ENCODE results near the gene TMEM132D. TPM values are rescaled to one million over a fixed set of nuclear protein-coding genes. Genes with fewer than 3 reads are reported as not detected.
A peak's percentile ranks its signal among the peaks of the same experiment; 100 is the strongest.

TMEM132D gene
- total RNA-seq, 2 donors from 2014 or later = under 0.01 to 0.26 TPM

DNA sequence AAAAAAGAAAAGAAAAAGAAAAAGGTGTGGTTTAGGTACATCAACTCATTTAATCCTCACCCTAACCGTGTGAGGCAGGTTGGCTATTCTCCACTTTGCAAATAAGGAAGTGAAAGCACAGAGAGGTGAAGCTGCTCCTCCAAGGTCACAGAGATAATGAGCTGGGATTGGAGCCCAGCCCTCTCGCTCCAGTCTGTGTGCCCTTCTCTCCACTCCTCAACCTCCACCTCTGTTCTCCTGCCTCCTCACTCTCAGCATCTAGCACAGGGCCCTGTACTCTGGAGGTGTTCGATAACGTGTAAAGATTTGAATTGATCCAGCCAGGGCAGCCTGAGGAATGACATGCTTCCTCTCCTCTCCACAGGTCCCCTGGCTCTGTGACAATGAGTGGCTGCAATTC is 502.3 kb downstream of the TMEM132D start:
- intact Hi-C loops (cut with DNase I) = no loop called here
- H3K4me3 ChIP-seq = no peak overlapping the region
- H3K9me3 ChIP-seq = peaks cover 0 to 9% (median 0%) of the 10 kb centered on the region in 3 donors
- DNase-seq (peak; percentile 10 to 41 (median 16)), ATAC-seq (no peak)
- H3K4me1 ChIP-seq = no peaks in the 10 kb centered on the region
- no peaks in the 10 kb centered on the region for H3K36me3 ChIP-seq (replicated peaks in 1 of 2; ENCODE audit: insufficient read depth in 1 of 2, low read depth in 2 of 2)
- no peak for TF ChIP-seq POLR2A (IDR thresholded peaks at IDR 0.05)
- TF ChIP-seq, protein P1, sequence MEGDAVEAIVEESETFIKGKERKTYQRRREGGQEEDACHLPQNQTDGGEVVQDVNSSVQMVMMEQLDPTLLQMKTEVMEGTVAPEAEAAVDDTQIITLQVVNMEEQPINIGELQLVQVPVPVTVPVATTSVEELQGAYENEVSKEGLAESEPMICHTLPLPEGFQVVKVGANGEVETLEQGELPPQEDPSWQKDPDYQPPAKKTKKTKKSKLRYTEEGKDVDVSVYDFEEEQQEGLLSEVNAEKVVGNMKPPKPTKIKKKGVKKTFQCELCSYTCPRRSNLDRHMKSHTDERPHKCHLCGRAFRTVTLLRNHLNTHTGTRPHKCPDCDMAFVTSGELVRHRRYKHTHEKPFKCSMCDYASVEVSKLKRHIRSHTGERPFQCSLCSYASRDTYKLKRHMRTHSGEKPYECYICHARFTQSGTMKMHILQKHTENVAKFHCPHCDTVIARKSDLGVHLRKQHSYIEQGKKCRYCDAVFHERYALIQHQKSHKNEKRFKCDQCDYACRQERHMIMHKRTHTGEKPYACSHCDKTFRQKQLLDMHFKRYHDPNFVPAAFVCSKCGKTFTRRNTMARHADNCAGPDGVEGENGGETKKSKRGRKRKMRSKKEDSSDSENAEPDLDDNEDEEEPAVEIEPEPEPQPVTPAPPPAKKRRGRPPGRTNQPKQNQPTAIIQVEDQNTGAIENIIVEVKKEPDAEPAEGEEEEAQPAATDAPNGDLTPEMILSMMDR (IDR thresholded peaks at IDR 0.05) = no peak
- 22 to 25% methylated on average over 4 of the region's 4 CpGs for WGBS, 2 donors
- no peaks in the 10 kb centered on the region for H3K27me3 ChIP-seq
- H3K27ac ChIP-seq = no peak overlapping the region

DNA sequence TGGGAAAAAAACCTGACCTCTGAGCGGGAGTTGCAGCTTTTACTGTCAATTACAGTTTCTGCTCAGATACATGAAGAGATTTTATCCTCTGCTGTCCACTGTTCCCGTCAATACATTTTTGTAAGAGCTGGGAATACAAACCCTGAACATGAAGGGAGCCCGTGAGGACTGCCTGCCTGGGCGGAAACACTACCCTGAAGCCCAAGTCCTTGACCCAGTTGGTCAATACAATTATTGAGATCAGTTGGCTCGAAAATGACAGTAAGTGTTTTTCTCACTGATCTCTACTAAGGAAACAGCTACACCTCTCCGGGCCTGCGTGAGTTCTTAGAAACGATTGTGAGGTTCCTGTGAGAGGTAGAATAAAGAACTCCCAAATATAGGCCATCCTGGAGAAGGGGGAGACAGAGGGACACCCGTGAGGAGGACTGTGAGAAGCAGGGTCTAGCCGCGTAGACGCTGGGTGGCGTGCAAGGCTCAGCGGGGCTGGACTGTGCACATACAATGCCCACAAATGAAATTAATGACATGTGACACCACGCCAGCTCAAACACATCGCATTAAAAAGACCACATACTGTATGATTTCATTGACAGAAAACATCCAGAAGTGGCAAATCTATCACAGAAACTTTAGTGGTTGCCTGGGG is 509.5 kb downstream of the TMEM132D start:
- no peaks in the 10 kb centered on the region for H3K27me3 ChIP-seq
- no peak for ATAC-seq
- DNase-seq = no peak
- H3K4me1 ChIP-seq = no peaks in the 10 kb centered on the region
- H3K27ac ChIP-seq = no peak overlapping the region
- H3K36me3 ChIP-seq (replicated peaks in 1 of 2; ENCODE audit: insufficient read depth in 1 of 2, low read depth in 2 of 2) = no peaks in the 10 kb centered on the region
- no peak overlapping the region for H3K4me3 ChIP-seq
- intact Hi-C loops (cut with DNase I) = no loop called here
- WGBS, 2 donors = 52 to 54% methylated on average over 16 of the region's 16 CpGs
- peaks cover 0 to 9% (median 0%) of the 10 kb centered on the region in 3 donors for H3K9me3 ChIP-seq
- no peak for TF ChIP-seq POLR2A (IDR thresholded peaks at IDR 0.05)
- TF ChIP-seq, protein P1 (IDR thresholded peaks at IDR 0.05) = no peak

DNA sequence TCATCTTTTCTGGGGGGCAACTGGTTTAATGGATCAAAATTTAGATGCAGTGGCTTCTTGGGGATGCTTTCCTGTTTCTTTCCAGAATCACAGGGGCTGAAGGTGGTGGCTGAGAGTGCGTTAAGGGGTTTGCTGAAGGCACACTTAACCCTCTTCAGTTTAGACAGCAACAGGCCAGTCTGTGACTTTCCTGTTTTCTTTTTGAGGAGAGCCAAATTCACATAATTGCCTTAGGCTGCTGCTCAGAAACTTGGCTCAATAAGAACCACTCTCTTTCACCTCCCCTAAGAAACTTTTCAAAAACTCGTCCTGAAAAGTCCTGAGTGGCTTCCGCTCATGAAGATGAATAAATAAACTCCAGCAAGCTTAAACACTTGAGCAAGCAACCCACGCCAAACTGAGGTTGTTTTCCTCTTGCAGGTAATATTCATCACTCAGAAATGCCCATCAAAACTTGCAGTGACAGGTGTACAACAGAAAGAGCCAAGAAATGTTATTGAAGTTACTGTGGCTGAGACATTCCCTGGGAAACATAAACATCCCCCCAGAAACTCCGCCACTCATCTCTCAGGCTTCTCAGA is 510.4 kb downstream of the TMEM132D start:
- no peak overlapping the region for H3K27ac ChIP-seq
- DNase-seq (no peak), ATAC-seq (no peak)
- no peak for TF ChIP-seq POLR2A (IDR thresholded peaks at IDR 0.05)
- TF ChIP-seq, protein P1 (IDR thresholded peaks at IDR 0.05) = no peak
- no peak overlapping the region for H3K4me3 ChIP-seq
- H3K27me3 ChIP-seq = no peaks in the 10 kb centered on the region
- WGBS, 2 donors = 33 to 40% methylated on average over 5 of the region's 5 CpGs
- peaks cover 0 to 9% (median 0%) of the 10 kb centered on the region in 3 donors for H3K9me3 ChIP-seq
- intact Hi-C loops (cut with DNase I) = no loop called here
- no peaks in the 10 kb centered on the region for H3K4me1 ChIP-seq
- no peaks in the 10 kb centered on the region for H3K36me3 ChIP-seq (replicated peaks in 1 of 2; ENCODE audit: insufficient read depth in 1 of 2, low read depth in 2 of 2)

DNA sequence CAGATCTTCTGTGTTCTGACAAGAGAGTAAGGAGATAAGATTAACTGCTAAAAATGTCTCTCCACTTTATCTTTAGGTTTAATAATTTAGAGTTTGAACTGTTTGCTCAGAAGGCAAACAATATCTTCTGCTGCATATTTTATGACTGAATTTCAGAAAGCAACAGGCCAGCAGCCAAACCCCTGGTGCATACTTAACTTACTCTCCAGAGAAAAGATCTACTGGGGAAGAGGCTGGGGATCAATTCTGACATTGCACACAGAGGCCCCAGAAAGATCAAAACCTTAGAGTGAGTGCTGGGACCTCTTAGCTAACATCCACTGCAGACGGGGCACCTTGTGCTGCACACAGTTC is 518.2 kb downstream of the TMEM132D start:
- Histone ChIP-seq H3K4me1 (no peaks in the 10 kb centered on the region), H3K4me3 (no peak overlapping the region), H3K9me3 (no peaks in the 10 kb centered on the region), H3K36me3 (replicated peaks in 1 of 2; ENCODE audit: insufficient read depth in 1 of 2, low read depth in 2 of 2) (no peaks in the 10 kb centered on the region), H3K27ac (no peak overlapping the region), H3K27me3 (peaks cover 0 to 5% of the 10 kb centered on the region in 2 donors)
- 46 to 47% methylated on average over 1 of the region's 1 CpG for WGBS, 2 donors
- DNase-seq (no peak), ATAC-seq (no peak)
- intact Hi-C loops (cut with DNase I) = no loop called here
- TF ChIP-seq, protein P1 (IDR thresholded peaks at IDR 0.05) = no peak
- TF ChIP-seq POLR2A (IDR thresholded peaks at IDR 0.05) = no peak

DNA sequence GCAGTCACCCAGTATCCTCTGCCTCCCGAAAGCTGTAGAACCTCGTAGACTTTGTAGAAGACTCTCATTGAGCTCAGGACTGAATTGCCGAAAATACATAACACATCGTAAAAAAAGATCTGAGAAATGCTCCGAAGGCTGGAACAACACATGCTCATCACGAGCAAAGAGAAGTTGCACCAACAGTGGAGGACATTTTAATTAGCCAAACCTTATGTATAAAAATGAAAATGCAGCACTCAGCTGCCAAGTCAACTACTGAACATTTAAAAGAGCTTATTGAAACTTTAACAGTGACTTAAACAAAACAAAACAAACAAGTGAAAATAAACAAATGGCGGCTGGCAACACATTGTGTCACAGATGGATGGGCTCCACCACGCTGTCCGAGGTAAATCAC is 519.9 kb downstream of the TMEM132D start:
- no peaks in the 10 kb centered on the region for H3K4me1 ChIP-seq
- H3K4me3 ChIP-seq = no peak overlapping the region
- TF ChIP-seq POLR2A (IDR thresholded peaks at IDR 0.05) = no peak
- TF ChIP-seq, protein P1 (IDR thresholded peaks at IDR 0.05) = no peak
- intact Hi-C loops (cut with DNase I) = no loop called here
- H3K9me3 ChIP-seq = no peaks in the 10 kb centered on the region
- H3K27ac ChIP-seq = no peak overlapping the region
- WGBS, 2 donors = 72 to 74% methylated on average over 9 of the region's 9 CpGs
- ATAC-seq (no peak), DNase-seq (no peak)
- H3K36me3 ChIP-seq (replicated peaks in 1 of 2; ENCODE audit: insufficient read depth in 1 of 2, low read depth in 2 of 2) = no peaks in the 10 kb centered on the region
- H3K27me3 ChIP-seq = peaks cover 0 to 5% of the 10 kb centered on the region in 2 donors

Measured in body of pancreas (tissue), 4 donors.